GM21619 (cell line): ENCODE results near the gene SELENOO.

Experiments used
- ATAC-seq: cut with Tn5 transposase; IDR thresholded peaks from one replicate; pipeline ENCODE4 v1.9.1; 2021; ENCODE audit not compliant: unreplicated experiment

Gene SELENOO

GRCh38 chr22:50252082-50253045 is 51.6 kb downstream of the SELENOO start:
- ATAC-seq: no peak

GRCh38 chr22:50253046-50253915 is 52.5 kb downstream of the SELENOO start:
- ATAC-seq: no peak

- ATAC-seq: no peak
These were observed 53.1 kb downstream of the SELENOO start for GRCh38 chr22:50253941-50254340.

GRCh38 chr22:50255099-50255498 is 54.3 kb downstream of the SELENOO start:
- ATAC-seq: no peak

DNA sequence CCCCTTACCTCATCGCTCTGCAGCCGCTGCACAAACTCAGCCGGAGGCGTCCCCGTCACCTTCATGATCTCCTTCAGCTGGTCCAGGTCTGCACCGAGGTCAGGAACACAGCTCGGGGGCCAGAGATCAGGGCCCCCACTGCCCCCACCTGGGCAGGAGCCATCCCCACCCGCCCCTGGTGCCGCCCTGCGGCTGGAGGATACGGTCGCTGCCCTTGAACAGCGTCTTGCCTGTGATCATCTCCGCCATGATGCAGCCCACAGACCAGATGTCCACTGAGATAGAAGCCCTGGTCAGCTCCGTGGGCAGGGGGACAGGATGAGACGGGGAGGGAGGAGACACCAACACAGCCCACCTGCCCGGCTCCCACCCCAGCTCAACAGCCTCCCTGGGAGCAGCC is 54.8 kb downstream of the SELENOO start:
- ATAC-seq: no peak

DNA sequence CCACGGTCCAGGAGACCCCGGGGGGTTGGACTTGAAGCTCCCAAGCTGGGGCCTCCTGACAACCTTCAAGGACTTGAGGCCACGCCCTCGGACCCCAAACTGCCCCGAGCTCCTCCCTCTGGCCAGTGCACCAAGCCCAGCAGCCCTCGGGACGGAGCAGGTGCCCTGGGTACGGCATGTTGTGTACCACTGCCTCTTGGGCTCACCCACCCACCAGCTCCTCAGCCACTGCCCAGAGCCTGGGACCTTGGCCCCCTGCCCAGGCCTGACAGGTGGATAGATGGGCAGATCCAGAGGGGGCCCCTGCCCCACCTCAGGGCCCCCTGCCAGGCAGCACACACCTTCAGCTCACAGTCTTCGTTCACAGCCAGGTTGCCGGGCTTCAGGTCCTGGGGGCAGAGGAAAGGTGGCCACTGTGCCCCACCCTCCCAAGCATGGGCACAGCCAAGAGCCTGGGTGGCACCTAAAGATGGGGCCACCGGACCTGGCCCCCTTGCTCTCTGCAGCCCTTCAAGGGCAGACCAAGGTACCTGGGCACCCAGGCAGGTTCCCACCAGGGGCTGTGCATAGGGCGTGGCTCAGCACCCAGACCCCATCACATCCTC is 55.5 kb downstream of the SELENOO start:
- ATAC-seq: no peak

- no peak for ATAC-seq
These were observed 56.2 kb downstream of the SELENOO start for GRCh38 chr22:50257041-50257440.

GRCh38 chr22:50257451-50258360 is 56.9 kb downstream of the SELENOO start:
- ATAC-seq: no peak

DNA sequence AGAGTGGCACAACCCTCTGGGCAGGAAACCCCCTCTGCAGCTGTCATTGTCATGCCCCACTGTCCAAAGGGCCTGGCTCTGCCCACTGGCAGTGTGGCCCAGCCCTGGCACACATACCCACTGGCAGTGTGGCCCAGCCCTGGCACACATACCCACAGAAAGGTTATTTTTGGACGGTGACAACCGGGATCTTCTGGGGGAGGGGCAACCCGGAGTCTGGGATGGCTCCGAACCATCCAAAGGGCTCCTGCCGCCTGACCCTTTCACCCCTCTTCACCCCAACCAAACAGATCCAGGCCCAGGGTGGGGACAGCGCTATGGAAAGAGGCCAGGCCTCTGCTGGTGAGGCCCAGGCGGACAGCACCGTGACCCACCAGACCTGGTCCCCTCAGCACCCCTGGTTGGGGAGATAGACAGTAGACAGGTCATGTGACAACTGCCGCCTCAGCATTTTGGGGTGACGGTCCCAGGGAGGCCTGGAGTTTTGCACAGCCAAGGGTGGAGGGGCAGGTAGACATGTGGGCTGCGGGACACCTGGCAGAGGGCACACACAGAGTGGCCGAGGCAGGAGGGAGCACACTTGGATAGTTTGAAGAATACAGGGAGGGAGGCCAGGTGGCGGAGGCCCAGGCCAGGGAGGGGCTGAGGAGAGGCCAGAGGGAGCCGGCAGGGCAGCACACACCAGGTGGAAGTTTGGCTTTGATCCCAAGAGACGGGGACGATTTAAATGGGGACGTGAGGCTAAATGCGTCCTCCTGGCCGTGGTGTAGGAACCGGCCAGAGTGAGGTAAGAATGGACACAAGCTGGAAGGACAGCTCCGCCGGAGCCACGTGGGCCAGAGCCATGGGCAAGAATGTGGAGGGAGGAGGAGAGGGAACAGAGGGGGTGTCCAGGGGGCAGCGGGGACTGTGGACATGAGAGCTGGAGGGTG is 57.8 kb downstream of the SELENOO start:
- ATAC-seq: no peak

- no peak for ATAC-seq
These were observed 58.5 kb downstream of the SELENOO start for GRCh38 chr22:50259302-50259701.

GRCh38 chr22:50260434-50260800 is 59.6 kb downstream of the SELENOO start:
- no peak for ATAC-seq

DNA sequence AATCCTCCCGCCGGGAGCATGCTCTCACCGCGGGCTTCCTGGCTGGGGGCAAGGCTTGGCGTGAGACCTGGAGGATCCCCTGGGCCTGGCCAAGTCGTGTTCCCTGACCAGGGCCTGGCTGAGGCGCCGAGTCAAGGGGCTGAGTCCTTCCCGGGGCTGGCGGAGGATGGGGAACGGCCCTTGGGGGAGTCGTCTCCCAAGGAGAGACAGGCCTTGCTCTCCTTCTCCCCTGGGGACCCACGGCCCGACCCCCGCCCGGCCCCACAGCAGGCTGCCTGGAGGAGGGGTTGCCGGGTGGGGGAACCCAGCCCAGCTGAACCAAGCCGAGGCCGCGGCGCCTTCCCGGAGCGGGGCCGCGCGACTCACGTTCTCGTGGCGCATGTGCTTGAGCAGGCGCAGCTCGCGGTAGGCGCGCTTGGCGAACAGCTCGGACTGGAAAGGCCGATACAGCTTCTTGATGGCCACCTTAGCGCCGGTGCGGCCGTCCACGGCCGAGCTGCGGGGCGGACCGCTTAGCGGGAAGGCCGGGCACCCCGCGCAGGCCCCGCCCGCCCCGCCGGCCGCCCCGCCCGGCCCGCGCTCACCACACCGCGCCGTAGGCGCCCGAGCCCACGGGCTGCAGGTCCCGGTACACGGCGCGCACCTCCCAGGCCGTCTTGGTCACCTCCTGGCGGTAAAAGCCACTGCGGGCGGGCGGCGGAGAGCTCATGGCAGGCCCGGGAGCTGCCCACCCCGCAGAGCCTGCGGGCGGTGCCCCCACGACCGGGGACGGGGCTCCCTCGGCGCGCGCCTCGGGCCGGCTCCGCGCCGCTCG is 60.2 kb downstream of the SELENOO start:
- ATAC-seq: no peak

DNA sequence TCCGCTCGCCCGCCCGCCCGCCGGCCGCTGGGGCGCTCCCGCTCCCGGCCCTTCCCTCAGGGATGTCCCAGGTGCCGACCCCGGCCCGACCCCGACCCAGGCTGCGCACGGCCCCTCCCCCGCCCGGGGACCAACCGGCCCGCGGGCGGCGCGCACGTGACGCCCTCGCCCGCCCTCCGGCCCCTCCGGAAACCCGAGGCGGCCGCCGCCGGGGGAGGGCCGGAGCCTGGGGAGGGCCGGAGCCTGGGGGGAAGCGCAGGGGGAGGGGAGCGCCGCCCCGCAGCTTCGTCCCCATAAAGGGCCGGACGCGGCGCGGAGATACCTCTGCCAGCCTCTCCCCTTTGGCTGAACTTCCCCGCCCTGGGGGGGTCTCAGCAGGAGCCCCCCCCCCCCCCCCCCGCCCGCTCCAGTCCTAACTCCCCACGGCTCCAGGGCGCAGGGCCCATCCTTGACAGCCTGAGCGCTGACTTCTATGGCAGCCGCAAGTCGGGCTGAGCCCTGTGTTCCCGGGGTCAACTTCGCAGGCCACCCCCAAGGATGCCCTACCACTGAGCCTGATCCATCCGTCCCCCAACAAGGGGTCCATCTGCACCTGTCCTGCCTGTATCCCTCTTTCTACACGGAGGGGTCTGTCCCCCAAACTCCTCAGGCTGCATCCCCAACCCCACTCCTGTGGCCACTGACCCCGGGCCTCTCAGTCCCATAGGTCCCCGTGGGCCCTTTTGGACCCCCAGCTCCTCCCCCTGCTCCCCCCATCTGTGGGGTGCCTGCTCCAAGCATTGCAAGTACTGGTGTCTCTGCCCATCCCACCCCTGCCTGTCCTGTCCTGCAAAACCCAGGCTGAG is 61.0 kb downstream of the SELENOO start, which contains the start of gene MAPK12:
MAPK12 (minus strand) TSS at position 69 of the 845 bp plus-strand sequence. CDS start 174 bp downstream, outside the sequence.
- no peak for ATAC-seq

GRCh38 chr22:50262460-50262911 is 61.7 kb downstream of the SELENOO start:
- ATAC-seq: no peak

GRCh38 chr22:50262973-50263617 is 62.3 kb downstream of the SELENOO start:
- no peak for ATAC-seq

DNA sequence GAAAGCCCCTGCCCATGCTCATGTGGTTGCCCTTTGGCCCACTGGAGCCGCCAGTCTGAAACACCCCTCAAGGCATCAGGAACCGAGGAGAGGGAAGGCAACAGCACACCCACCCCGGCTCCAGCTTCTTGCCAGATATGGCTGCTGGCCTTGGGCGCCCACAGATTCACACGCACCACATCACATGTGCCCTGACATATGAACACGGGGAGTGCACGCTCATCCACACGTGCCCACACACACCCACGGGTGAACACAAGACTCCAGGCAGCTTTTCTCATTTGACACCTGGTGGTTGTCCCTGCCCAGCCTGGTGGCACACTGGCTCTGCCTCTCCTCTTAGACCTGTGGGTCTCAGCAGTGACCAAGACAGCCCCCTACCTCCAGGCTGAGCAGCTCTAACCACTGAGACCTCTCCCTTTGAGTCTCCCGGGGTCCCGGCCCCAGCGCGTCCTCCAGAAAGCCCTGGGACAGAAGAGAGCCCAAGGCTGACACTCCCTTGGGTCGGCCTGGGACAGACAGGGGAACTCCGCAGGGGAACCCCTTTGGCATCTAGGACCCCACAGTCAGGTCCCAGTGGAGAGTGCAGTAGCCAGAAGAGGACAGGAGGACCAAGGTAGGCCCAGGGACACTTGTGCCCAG is 63.4 kb downstream of the SELENOO start:
- no peak for ATAC-seq
